ENCODE data around the gene RAI1.

GRCh38 chr17:17770632-17771044, 89.4 kb downstream of the RAI1 start:
- no peak for TF ChIP-seq CTCF (IDR thresholded peaks at IDR 0.05)
- no peak for TF ChIP-seq POLR2A (IDR thresholded peaks at IDR 0.05)
